ENCODE results near the gene NACC2.
"Not testable (repeated sequence)": the region's sequence is repeated elsewhere in the genome, so short reads cannot be mapped to it uniquely, and the experiment has no call there.

The NACC2 gene

DNA sequence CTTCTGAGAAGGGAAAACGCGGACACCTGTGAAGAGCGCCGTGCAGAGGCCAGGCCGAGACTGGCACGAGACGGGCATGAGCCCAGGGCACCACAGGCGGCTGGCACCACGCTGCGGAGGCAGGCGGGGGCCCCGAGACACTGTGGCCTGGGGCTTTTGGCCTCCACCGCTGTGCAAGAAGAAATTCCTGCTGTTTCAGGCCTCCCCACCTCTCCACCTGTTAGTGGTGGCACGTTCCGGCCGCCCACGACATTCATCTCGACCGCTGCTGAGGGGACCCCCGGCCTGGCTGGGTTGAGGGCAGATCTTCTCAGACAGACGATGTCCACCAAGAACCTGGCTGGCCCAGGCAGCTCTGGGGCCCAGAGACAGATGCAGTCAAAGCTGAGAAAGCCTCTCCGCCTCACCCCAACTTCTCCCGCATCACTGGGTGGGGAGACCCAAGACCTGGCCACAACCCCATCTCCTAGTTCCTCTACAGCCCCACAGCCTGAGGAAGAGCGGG lies 11.5 kb downstream of the NACC2 start:
- DNase-seq = no peak

- DNase-seq = no peak
Observed at GRCh38 chr9:136082496-136083361, 12.4 kb downstream of the NACC2 start.

DNA sequence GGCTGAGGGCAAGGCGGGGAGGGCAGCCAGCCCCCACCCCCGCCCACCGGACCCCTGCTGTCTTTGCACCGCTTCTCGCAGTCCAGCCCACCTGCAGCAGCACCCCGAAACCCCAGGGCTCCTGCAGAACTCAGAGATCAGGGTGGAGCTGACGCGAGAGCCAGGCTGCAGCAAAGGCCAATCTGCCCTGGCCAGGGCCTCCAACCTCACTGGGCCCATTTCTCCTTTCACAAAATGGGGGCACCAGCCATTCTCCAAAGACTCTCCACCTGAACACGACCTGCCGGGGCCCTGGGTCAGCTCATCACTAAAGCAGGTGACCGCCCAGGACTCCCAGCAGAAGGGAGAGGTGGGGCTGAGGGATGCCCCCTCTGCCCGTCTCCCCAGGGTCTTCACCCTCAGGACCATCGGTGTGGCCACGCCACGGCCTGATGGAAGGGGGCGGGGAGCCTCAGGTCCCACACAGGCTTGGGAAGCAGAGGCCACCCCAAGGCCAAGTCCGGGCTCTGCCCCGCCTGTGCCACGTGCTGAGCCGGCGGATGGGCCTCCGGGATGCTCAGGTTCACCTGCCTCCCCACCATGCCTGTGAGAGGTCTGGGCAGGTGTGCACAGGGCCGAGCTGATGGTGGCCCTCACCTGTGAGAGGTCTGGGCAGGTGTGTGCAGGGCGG lies 13.1 kb downstream of the NACC2 start:
- no peak for DNase-seq

DNA sequence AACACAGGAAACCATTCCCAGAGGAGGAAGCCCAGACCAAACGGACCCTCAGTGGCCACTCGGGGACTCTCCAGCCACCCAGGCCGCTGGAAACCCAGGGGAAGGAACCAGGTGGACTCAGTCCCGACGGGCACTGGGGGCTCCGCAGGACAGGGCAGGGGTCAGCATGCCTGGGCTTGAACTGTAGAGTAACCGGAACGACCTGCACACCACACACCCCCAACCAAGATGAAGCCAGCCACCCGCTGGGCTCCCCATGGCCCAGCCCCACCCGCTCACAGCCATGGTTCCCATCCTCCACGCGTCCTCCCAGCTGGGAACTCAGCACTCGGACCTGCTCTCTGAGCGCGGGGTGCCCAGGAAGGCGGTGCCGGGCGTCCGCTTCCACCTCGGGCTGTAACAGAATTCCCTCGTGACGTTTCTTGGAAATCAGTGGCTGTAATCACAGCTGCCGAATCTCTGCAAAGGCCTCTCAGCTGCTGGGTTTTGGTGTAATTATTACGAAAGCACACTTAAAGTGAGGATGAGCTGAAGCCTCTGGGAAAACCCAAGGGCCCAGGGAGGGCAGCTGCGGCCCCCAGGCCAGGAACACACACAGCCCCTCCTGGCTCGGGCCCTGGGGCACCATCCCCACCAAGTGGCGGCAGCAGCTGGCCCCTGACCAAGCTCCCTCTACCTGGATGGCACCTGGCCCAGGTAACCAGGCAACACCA lies 13.8 kb downstream of the NACC2 start:
- DNase-seq = peak in 1 of 58 donors; percentile 24

DNA sequence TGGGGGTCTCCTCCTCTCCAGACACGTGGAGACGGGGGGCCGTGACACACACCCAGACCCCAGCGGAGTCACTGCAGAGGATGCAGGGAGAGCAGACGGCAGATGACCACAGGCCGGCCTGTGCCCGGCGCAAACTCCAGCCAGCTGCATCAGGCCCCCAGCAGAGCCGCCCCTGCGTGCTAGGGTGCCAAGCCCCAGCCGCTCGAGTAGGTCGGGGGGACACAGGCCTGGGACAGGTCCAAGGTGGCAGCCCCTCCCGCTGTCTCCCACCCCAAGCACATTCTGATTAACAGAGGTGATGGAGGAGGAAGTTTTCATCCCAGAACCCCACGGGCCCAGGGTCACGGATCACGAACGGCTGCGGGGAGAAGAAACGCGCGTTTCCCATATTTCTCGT lies 14.4 kb downstream of the NACC2 start:
- DNase-seq = no peak

GRCh38 chr9:136079916-136080246 lies 15.2 kb downstream of the NACC2 start:
- DNase-seq = peak in 15 of 58 donors; percentile 15 to 72 (median 37)

- DNase-seq = no peak
Observed at GRCh38 chr9:136079211-136079915, 15.7 kb downstream of the NACC2 start.

- no peak for DNase-seq
Observed at GRCh38 chr9:136078498-136079011, 16.5 kb downstream of the NACC2 start.

- no peak for DNase-seq
Observed at GRCh38 chr9:136078024-136078423, 17.1 kb downstream of the NACC2 start.

GRCh38 chr9:136077491-136077890 lies 17.6 kb downstream of the NACC2 start:
- no peak for DNase-seq

DNA sequence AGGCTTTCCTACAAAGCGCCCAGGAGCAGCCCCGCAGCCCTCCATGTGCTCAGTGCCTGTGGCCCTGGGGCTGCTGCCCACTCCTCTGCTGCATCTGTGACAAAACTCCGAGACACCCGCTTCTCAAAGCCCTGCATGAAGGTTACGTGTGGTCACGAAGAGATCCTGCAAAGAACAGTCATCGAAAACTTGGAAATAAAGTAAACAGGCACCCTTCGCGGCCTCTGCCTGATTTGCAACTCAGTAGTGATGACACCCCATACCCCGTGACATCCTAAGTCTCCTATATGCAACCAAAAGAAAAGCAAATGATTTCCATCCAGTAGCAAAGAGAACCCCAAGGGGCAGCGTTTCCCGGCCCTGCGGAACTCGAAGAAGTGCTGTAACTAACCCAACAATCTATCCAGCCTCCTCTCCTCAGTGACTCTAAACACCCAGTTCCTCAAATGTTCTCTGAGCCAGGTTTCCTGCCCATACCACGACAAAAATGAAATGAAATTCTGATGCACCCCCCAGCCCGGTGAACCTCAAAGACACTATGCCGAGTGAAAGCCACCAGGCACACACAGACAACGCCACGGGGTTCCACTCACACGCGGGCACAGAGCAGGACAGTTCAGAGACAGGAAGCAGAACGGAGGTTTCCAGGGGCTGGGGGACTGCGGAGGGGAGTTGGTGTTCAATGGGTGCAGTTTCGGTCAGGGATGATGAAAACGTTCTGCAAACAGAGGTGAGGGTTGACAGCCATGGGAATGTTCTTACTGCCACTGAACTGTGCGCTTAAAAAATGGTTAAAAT lies 19.0 kb downstream of the NACC2 start:
- DNase-seq = no peak

- DNase-seq = peak in 1 of 58 donors; percentile 24
Observed at GRCh38 chr9:136075134-136075841, 19.8 kb downstream of the NACC2 start.

GRCh38 chr9:136074706-136075105 lies 20.4 kb downstream of the NACC2 start:
- DNase-seq = no peak

- DNase-seq = no peak
Observed at GRCh38 chr9:136062657-136063439, 32.2 kb downstream of the NACC2 start.

- DNase-seq = not testable (repeated sequence)
Observed at GRCh38 chr9:136061916-136062315, 33.2 kb downstream of the NACC2 start.

DNA sequence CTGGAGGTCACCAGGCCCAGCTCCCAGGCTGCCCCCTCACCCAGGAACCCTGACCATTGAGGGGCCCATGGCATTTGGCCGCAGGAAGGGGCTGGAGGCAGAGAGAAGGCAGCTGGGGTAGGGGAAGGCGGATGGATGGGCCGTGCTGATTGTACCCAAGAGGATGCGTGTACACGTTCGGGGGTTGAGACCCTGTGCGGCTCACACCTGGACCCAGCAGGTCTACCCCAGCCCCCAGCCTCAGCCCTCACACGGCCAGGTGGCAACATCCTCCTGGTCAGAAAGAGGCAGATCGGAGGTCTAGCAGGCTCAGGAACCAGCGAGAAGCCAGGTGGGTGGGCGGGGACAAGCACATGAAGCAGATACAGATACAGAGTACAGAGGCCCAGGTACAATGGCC lies 33.7 kb downstream of the NACC2 start:
- DNase-seq = no peak

GRCh38 chr9:136060671-136061371 lies 34.3 kb downstream of the NACC2 start:
- no peak for DNase-seq
